A549 (cell line): ENCODE data around the gene ALDH6A1. TPM values are rescaled to one million over a fixed set of nuclear protein-coding genes. Genes with fewer than 3 reads are reported as not detected.

Experiments used
- ATAC-seq, 2 experiments: fragments of 200-7000 bp in 1 of 2; fragments of >200 bp in 1 of 2; cut with Nextera tagmentation in 1 of 2; cut with Tn5 transposase in 1 of 2; 3 replicates each; pipeline versions ENCODE4 v1.8.0 to v1.9.1; 2018 to 2020; ENCODE audit warnings: mild to moderate bottlenecking in 1 of 2, moderate library complexity in 1 of 2
- CTCF ChIA-PET: fragments of 300-600 bp; sonication (Branson Sonifier 250); formaldehyde crosslinking; extraction: SDS; loops from one replicate; lab custom pipeline; 2021; ENCODE audit warnings: antibody characterized with exemption, inconsistent platforms; lab: Yijun Ruan, JAX
- POLR2A ChIA-PET: fragments of 350-600 bp; formaldehyde crosslinking; extraction: SDS; loops from one replicate; lab custom pipeline; 2021; ENCODE audit warnings: antibody characterized with exemption, inconsistent platforms; lab: Yijun Ruan, JAX
- DNase-seq, 2 experiments: peaks; one replicate each; pipeline versions ENCODE4 v3.0.0 to v3.0.0-alpha.2; 2011 to 2016; ENCODE audit warnings: low read depth in 1 of 2, low spot score in 1 of 2
- FAIRE-seq: peaks from 2 replicates; lab custom pipeline; 2011; peaks lifted over from hg19 to GRCh38; lab: Jason Lieb, UNC
- H3K27ac ChIP-seq, 2 experiments: fragments of >200 bp; sonication (Bioruptor Twin); formaldehyde crosslinking; 3 replicates each; pipeline ENCODE4 v1.5.1; 2016 to 2017
- H3K4me1 ChIP-seq: fragments of >200 bp; sonication (Bioruptor Twin); formaldehyde crosslinking; 3 replicates; pipeline ENCODE4 v1.6.1; 2016
- H3K4me2 ChIP-seq: fragments of >200 bp; sonication (Bioruptor Twin); formaldehyde crosslinking; 3 replicates; pipeline ENCODE4 v1.6.1; 2016
- H3K4me3 ChIP-seq: fragments of >200 bp; sonication (Bioruptor Twin); formaldehyde crosslinking; 3 replicates; pipeline ENCODE4 v1.5.1; 2016
- H3K9me3 ChIP-seq: fragments of >200 bp; sonication (Bioruptor Twin); formaldehyde crosslinking; 3 replicates; pipeline ENCODE4 v1.6.1; 2016
- BHLHE40 ChIP-seq: IDR thresholded peaks from 2 replicates; pipeline ENCODE4 v1.6.1; 2012; ENCODE audit warnings: low read depth, low read length, inconsistent platforms
- CBX2 ChIP-seq: fragments of 200-600 bp; sonication (generic); IDR thresholded peaks from 2 replicates; pipeline ENCODE4 v1.6.1; 2016; ENCODE audit warnings: low read depth, mild to moderate bottlenecking, borderline replicate concordance
- CBX8 ChIP-seq: fragments of 200-600 bp; sonication (generic); IDR thresholded peaks from 2 replicates; pipeline ENCODE4 v1.6.1; 2016
- CHD4 ChIP-seq: fragments of 200-600 bp; sonication (generic); IDR thresholded peaks from 2 replicates; pipeline ENCODE4 v1.6.1; 2016; ENCODE audit warnings: antibody characterized with exemption, mild to moderate bottlenecking, borderline replicate concordance
- EHMT2 ChIP-seq: fragments of 200-600 bp; sonication (generic); IDR thresholded peaks from 2 replicates; pipeline ENCODE4 v1.6.1; 2016; ENCODE audit warnings: antibody characterized with exemption, low read depth, mild to moderate bottlenecking, moderate library complexity
- FOXS1 ChIP-seq: fragments of 250-450 bp; sonication (Bioruptor Pico); IDR thresholded peaks from 2 replicates; pipeline ENCODE4 v1.5.0; 2020; ENCODE audit warnings: mild to moderate bottlenecking, moderate library complexity
- HDAC2 ChIP-seq: fragments of 200-600 bp; sonication (generic); IDR thresholded peaks from 2 replicates; pipeline ENCODE4 v1.6.1; 2016
- HEYL ChIP-seq: fragments of 250-450 bp; sonication (Bioruptor Pico); IDR thresholded peaks from 2 replicates; pipeline ENCODE4 v1.8.0; 2021; ENCODE audit warnings: mild to moderate bottlenecking, moderate library complexity
- JUNB ChIP-seq: fragments of >200 bp; sonication (Bioruptor Twin); formaldehyde crosslinking; IDR thresholded peaks from 2 replicates; pipeline ENCODE4 v1.6.1; 2016
- KDM1A ChIP-seq: fragments of 200-600 bp; sonication (generic); IDR thresholded peaks from 2 replicates; pipeline ENCODE4 v1.6.1; 2016; ENCODE audit warnings: low read depth, mild to moderate bottlenecking
- MAFK ChIP-seq: fragments of 450-650 bp; IDR thresholded peaks from 2 replicates; pipeline ENCODE4 v1.6.1; 2014; ENCODE audit not compliant: partially characterized antibody
- MAZ ChIP-seq: fragments of 150-350 bp; IDR thresholded peaks from 2 replicates; pipeline ENCODE4 v1.6.1; 2014; ENCODE audit warnings: antibody characterized with exemption, low read depth, low read length, borderline replicate concordance
- PHF8 ChIP-seq: fragments of 200-600 bp; sonication (generic); IDR thresholded peaks from 2 replicates; pipeline ENCODE4 v1.6.1; 2016; ENCODE audit warnings: low read depth, mild to moderate bottlenecking, antibody characterized with exemption, moderate library complexity, borderline replicate concordance
- RFX5 ChIP-seq: fragments of 450-650 bp; IDR thresholded peaks from 2 replicates; pipeline ENCODE4 v1.7.1; 2014; ENCODE audit warnings: antibody characterized with exemption, mild to moderate bottlenecking, moderate library complexity
- RNF2 ChIP-seq: fragments of 200-600 bp; sonication (generic); IDR thresholded peaks from 2 replicates; pipeline ENCODE4 v1.6.1; 2016; ENCODE audit warnings: low read depth, mild to moderate bottlenecking, antibody characterized with exemption, moderate library complexity, borderline replicate concordance
- ZC3H11A ChIP-seq: fragments of 450-650 bp; IDR thresholded peaks from 2 replicates; pipeline ENCODE4 v1.6.1; 2014; ENCODE audit warnings: antibody characterized with exemption, mild to moderate bottlenecking
- WGBS: methylation state at CpG from one replicate; pipeline ENCODE4 v1.1.6; 2017; ENCODE audit errors: missing lambda C conversion rate; 5-methylcytosine and 5-hydroxymethylcytosine counted together
- polyA plus RNA-seq, 4 experiments: library from polyadenylated mRNA; depleted of rRNA in 3 of 4; stranded (reverse); fragments of >200 nt; fragmentation: RNase III in 1 of 4; extraction: RNeasy Plus Mini Kit Qiagen cat#74134 plus additional on column Dnase treatment in 1 of 4; gene quantifications; 2 replicates in 3 of 4; 3 replicates in 1 of 4; pipeline ENCODE4 v1.2.3, GENCODE V29; 2011 to 2017
- TF ChIP-seq, protein P1 (sequence below): fragments of 450-650 bp; IDR thresholded peaks from 2 replicates; pipeline ENCODE4 v1.6.1; 2014; ENCODE audit warnings: antibody characterized with exemption
- TF ChIP-seq, protein P2 (sequence below): IDR thresholded peaks from 2 replicates; pipeline ENCODE4 v1.6.1; 2012
- TF ChIP-seq, protein P3 (sequence below): IDR thresholded peaks from 2 replicates; pipeline ENCODE4 v1.6.1; 2012
- TF ChIP-seq, protein P4 (sequence below): fragments of 150-350 bp; IDR thresholded peaks from 2 replicates; pipeline ENCODE4 v1.6.1; 2014; ENCODE audit warnings: low read depth, mild to moderate bottlenecking, low read length

Gene ALDH6A1
- polyA plus RNA-seq, 2 of the 4 experiments (the other 2 are of a cell fraction) = 2.4 to 8.1 TPM

DNA sequence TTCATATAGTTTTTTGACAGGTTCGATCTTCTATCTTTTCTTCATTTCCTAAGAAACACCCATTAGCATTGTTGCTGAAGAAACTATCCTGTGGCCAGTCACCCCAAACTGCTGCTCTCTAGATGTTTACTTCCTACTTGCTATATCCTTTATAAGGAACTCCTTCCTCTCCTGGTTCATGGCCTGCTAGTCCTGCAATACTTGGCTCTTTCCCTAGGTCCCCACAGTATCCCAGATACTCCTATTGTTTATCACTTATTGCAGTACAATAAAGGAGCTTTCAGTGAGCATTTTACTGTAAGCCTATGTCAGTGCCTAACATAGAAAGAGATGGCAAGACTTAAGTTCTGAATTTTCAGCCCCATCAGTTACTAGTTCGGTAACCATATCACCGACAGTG lies 2.8 kb downstream of the ALDH6A1 start:
- no peak for FAIRE-seq
- CTCF ChIA-PET = interaction anchor here (0.9 kb wide), 1 partner anchor 213 kb away, joined by 3 read pairs; no protein-coding TSS in a partner anchor

DNA sequence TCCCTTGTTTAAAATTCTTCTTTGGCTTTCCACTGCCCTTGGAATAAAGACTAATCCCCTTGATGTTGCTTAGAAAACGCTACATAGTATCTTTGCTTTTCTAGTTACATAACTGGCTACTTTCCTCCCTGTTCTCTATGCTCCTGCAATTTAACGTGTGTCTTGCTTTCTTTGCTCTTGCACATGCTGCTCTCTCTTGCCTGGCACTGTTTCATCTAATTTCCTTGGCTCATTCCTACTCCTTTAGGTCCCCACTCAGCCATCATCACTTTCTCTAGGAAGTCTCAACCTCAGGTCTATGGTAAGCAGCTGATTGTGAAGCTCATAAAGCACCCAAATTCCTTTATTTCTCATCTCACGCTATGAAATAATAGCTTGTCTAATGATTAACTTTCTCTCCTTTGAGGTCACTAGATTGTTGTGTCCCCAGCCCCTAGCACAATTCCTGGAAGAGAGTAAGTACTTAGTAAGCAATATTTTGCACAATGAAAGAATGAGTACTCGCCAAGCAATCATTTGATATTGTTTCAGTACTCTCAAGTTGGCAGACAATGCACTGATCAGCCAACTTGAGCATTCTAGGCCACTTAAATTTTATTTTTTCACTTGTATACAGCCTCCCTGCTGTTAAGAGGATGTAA lies 3.3 kb downstream of the ALDH6A1 start:
- ChIA-PET POLR2A (no interaction called here), CTCF (interaction anchor here (0.9 kb wide), 1 partner anchor 214 kb away, joined by 3 read pairs; no protein-coding TSS in a partner anchor)
- Histone ChIP-seq H3K27ac (no peak overlapping the region), H3K9me3 (no peaks in the 10 kb centered on the region), H3K4me3 (no peak overlapping the region), H3K4me2 (peak overlapping the region; percentile 27; the same call in 2 of the 3 replicates), H3K4me1 (peaks cover 22% of the 10 kb centered on the region; the same call in 2 of the 3 replicates)
- FAIRE-seq (no peak), ATAC-seq (no peak), DNase-seq (peak in 1 of 2 experiments; percentile 24)
- TF ChIP-seq CHD4 (no peak), MAFK (peak; percentile 61)
- WGBS = 17% methylated on average over 4 of the region's 4 CpGs

More for the DNA sequence above, 2.8 kb downstream of the ALDH6A1 start:
- POLR2A ChIA-PET = no interaction called here
- no peak for TF ChIP-seq PHF8
- Histone ChIP-seq H3K27ac (no peak overlapping the region), H3K4me2 (peak overlapping the region; percentile 27; the same call in 1 of the 3 replicates), H3K4me1 (peaks cover 24% of the 10 kb centered on the region; the same call in 2 of the 3 replicates), H3K4me3 (no peak overlapping the region), H3K9me3 (no peaks in the 10 kb centered on the region)
- ATAC-seq (no peak), DNase-seq (no peak)
- WGBS = 91% methylated on average over 3 of the region's 3 CpGs

DNA sequence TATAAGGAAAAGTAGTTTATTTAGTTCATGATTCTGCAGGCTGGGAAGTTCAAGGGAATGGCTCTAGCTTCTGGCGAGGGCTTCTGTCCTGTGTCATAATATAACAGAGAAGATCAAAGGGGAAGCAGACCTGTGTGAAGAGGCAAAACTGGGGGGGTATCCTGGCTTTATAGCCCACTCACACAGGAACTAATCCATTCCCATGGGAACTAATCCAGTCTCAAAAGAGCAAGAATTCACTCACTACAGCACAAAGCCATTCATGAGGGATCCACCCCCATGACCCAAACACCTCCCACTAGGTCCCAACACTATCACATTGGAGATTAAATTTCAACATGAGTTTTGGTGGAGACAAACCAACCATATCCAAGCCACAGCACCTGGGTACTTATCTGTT lies 6.9 kb downstream of the ALDH6A1 start:
- H3K4me1 ChIP-seq = peaks cover 10% of the 10 kb centered on the region; the same call in 2 of the 3 replicates
- FAIRE-seq (no peak), DNase-seq (no peak), ATAC-seq (no peak)
- ChIA-PET CTCF (interaction anchor here (0.7 to 1.3 kb wide), 2 partner anchors 54 to 179 kb away, joined by 3 to 4 read pairs; no protein-coding TSS in a partner anchor), POLR2A (no interaction called here)
- H3K4me2 ChIP-seq = no peak overlapping the region
- H3K4me3 ChIP-seq = no peak overlapping the region
- H3K27ac ChIP-seq = no peak overlapping the region
- no peak for TF ChIP-seq BHLHE40
- TF ChIP-seq MAZ = no peak
- no peak for TF ChIP-seq HDAC2
- TF ChIP-seq, protein P1, sequence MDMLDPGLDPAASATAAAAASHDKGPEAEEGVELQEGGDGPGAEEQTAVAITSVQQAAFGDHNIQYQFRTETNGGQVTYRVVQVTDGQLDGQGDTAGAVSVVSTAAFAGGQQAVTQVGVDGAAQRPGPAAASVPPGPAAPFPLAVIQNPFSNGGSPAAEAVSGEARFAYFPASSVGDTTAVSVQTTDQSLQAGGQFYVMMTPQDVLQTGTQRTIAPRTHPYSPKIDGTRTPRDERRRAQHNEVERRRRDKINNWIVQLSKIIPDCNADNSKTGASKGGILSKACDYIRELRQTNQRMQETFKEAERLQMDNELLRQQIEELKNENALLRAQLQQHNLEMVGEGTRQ = no peak
- no peak for TF ChIP-seq ZC3H11A
- TF ChIP-seq FOXS1 (CRISPR knock-in tag) = no peak
- TF ChIP-seq, protein P2, sequence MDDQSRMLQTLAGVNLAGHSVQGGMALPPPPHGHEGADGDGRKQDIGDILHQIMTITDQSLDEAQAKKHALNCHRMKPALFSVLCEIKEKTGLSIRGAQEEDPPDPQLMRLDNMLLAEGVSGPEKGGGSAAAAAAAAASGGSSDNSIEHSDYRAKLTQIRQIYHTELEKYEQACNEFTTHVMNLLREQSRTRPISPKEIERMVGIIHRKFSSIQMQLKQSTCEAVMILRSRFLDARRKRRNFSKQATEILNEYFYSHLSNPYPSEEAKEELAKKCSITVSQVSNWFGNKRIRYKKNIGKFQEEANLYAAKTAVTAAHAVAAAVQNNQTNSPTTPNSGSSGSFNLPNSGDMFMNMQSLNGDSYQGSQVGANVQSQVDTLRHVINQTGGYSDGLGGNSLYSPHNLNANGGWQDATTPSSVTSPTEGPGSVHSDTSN = no peak
- no peak for TF ChIP-seq CBX8
- TF ChIP-seq RFX5 = no peak
- no peak for TF ChIP-seq KDM1A
- TF ChIP-seq EHMT2 = no peak
- TF ChIP-seq RNF2 = no peak
- TF ChIP-seq HEYL (CRISPR knock-in tag) = no peak
- 94% methylated on average over 1 of the region's 1 CpG for WGBS
- no peaks in the 10 kb centered on the region for H3K9me3 ChIP-seq

DNA sequence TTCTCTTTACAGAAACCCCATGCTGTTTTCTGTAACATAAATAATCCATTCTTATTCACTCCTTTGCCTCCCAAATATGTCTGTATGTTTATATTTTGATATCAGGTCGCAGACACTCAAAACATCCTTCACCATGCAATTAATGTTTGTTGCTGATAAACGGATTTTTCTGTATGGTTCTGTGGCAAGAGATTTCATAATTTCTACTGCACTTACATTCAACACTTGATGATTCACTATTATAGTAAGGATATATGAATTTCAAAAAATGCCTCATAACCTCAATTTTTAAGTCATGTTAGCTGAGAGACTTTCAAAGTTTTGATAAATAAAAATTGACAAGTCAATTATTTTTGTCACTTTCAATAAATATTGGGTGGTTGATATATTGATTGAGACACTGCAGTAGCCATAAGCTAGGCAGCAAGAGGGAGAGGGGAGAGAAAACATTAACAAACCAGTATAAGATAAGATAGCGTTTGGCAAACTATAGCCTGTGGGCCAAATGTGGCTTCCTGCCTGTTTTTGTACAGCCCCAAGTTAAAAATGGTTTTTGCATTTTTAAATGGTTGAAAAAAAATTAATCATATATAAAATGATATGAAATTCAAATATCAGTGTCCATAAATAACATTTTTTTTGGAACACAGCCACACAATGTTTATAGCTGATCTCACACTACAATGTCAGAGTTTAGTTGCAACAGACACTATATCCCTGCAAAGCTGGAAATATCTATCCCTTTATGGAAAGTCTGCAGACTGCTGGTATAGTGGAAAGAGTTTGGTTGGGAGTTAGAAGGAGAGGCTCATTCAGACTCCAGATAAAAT lies 18.3 kb downstream of the ALDH6A1 start:
- FAIRE-seq = no peak
- 61% methylated on average over 3 of the region's 3 CpGs for WGBS
- no peaks in the 10 kb centered on the region for H3K9me3 ChIP-seq
- peaks cover 22% of the 10 kb centered on the region for H3K4me1 ChIP-seq
- no peak overlapping the region for H3K4me2 ChIP-seq
- no peak for ATAC-seq
- ChIA-PET CTCF (interaction anchor here (0.6 to 1.5 kb wide), 3 partner anchors 18 to 162 kb away, joined by 3 read pairs; partner anchors contain the start of gene ALDH6A1), POLR2A (no interaction called here)
- no peak for DNase-seq
- TF ChIP-seq, protein P3, sequence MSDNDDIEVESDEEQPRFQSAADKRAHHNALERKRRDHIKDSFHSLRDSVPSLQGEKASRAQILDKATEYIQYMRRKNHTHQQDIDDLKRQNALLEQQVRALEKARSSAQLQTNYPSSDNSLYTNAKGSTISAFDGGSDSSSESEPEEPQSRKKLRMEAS = no peak
- TF ChIP-seq, protein P4, sequence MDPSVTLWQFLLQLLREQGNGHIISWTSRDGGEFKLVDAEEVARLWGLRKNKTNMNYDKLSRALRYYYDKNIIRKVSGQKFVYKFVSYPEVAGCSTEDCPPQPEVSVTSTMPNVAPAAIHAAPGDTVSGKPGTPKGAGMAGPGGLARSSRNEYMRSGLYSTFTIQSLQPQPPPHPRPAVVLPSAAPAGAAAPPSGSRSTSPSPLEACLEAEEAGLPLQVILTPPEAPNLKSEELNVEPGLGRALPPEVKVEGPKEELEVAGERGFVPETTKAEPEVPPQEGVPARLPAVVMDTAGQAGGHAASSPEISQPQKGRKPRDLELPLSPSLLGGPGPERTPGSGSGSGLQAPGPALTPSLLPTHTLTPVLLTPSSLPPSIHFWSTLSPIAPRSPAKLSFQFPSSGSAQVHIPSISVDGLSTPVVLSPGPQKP = no peak
- TF ChIP-seq JUNB (no peak), CBX2 (no peak)
- H3K27ac ChIP-seq = no peak overlapping the region
- H3K4me3 ChIP-seq = no peak overlapping the region
